Measurements from ENCODE around the gene PTRHD1. TPM values are rescaled to one million over a fixed set of nuclear protein-coding genes. Genes with fewer than 3 reads are reported as not detected.

PTRHD1 gene
- total and polyA plus RNA-seq, 2 of the 8 experiments (the other 6 are each of a cell fraction or from before 2014, with no cell fraction given) = 46.2 to 91.9 TPM

DNA sequence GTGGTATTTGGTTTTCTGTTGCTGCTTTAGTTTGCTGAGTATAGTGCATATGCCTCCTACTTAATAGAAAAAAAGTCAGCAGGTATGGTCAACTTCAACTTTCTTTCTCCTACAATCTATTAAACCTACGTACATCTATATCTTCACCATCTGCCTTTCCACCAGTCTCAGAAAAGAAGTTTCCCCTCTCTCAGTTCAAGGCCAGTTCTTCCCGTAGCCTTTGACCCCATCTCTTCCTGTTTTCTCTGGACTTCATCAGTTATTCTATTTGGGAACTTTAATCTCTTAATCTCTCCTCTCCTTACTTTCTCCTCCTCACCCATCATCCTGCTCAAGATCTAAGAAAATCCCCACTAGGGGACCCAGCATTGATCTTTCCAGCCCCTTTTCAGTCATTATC, 5.7 kb downstream of the PTRHD1 start:
- WGBS, 2 experiments (ENCODE audit: extremely low coverage in 1 of 2, insufficient coverage in 1 of 2, insufficient read length in 1 of 2, insufficient replicate concordance in 2 of 2, low coverage in 1 of 2, low lambda C conversion rate in 2 of 2, missing lambda C conversion rate in 1 of 2) = 82 to 100% methylated on average over 1 to 2 of the region's 2 CpGs
- no peak overlapping the region for H3K27ac ChIP-seq (ENCODE audit: low read depth, low read length)
- DNase-seq (ENCODE audit: low read depth in 1 of 2, low spot score in 2 of 2) (no peak), FAIRE-seq (no peak)
- peaks cover 0 to 5% (median 2%) of the 10 kb centered on the region in 4 experiments; a peak in 3 of 7 replicates for H3K4me1 ChIP-seq (replicated peaks in 1 of 4; ENCODE audit: control insufficient read depth in 3 of 4, insufficient read depth in 4 of 4, low read length in 3 of 4)
- H3K4me2 ChIP-seq (ENCODE audit: insufficient read depth in 1 of 2, low read depth in 2 of 2, low read length in 2 of 2) = no peak overlapping the region
- H2BK20ac ChIP-seq (ENCODE audit: low read length) = no peak overlapping the region
- no peaks in the 10 kb centered on the region for H3K27me3 ChIP-seq (replicated peaks in 1 of 4; ENCODE audit: control insufficient read depth in 3 of 4, extremely low read depth in 1 of 4, insufficient read depth in 3 of 4, low read length in 3 of 4)
- H2BK120ac ChIP-seq (replicated peaks; ENCODE audit: low read depth, low read length) = no peak overlapping the region
- H3K4ac ChIP-seq (replicated peaks; ENCODE audit: insufficient read length, low read depth, low read length) = no peak overlapping the region
- ChIA-PET POLR2A (ENCODE audit: partially characterized antibody) (interaction anchor here (0.8 to 1.4 kb wide), 3 partner anchors 8 to 35 kb away, joined by 3 read pairs; no protein-coding TSS in a partner anchor), CTCF (ENCODE audit: partially characterized antibody) (interaction anchor here (0.9 kb wide), 1 partner anchor 25 kb away, joined by 3 read pairs; no protein-coding TSS in a partner anchor)
- no peak overlapping the region for H4K91ac ChIP-seq (replicated peaks; ENCODE audit: insufficient read length, low read length)
- no peak overlapping the region for H3K56ac ChIP-seq (replicated peaks; ENCODE audit: insufficient read length, low read depth, low read length)
- H3K18ac ChIP-seq (ENCODE audit: extremely low read depth, low read length) = no peak overlapping the region
- no peak overlapping the region for H2BK12ac ChIP-seq (ENCODE audit: low read depth, low read length)
- no peak overlapping the region for H2BK15ac ChIP-seq (ENCODE audit: low read length)
- H3K36me3 ChIP-seq (ENCODE audit: control insufficient read depth in 2 of 4, insufficient read depth in 4 of 4, low read length in 3 of 4) = 0 out of 8 replicates have a peak, but pooled peaks cover 0 to 3% (median 0%) of the 10 kb centered on the region in 4 experiments
- no peak overlapping the region for H4K5ac ChIP-seq (ENCODE audit: insufficient read length, low read depth, low read length)
- no peaks in the 10 kb centered on the region for H3K79me2 ChIP-seq (ENCODE audit: control insufficient read depth in 1 of 2, insufficient read depth in 2 of 2, low read length in 2 of 2)
- no peaks in the 10 kb centered on the region for H3K9me3 ChIP-seq (ENCODE audit: insufficient read depth in 2 of 2, low read depth in 1 of 2, low read length in 1 of 2)
- no peak overlapping the region for H3K4me3 ChIP-seq (ENCODE audit: extremely low read depth in 1 of 4, insufficient read depth in 2 of 4, low read depth in 3 of 4, low read length in 4 of 4)
- H3K14ac ChIP-seq (ENCODE audit: insufficient read length) = no peak overlapping the region
- no peak overlapping the region for H2AK5ac ChIP-seq (ENCODE audit: low read depth, low read length)
- H3K23ac ChIP-seq (ENCODE audit: insufficient read length) = no peak overlapping the region
- no peak overlapping the region for H2BK5ac ChIP-seq (ENCODE audit: low read depth, low read length)
- no peak overlapping the region for H3K9ac ChIP-seq (replicated peaks in 1 of 4; ENCODE audit: extremely low read depth in 1 of 4, low read depth in 3 of 4, low read length in 3 of 4)
- H4K8ac ChIP-seq (ENCODE audit: extremely low read depth, insufficient read depth, low read length) = no peak overlapping the region
- no peaks in the 10 kb centered on the region for H4K20me1 ChIP-seq (replicated peaks in 1 of 2; ENCODE audit: control insufficient read depth in 1 of 2, insufficient read depth in 2 of 2, low read length in 2 of 2)
- no peaks in the 10 kb centered on the region for H3K23me2 ChIP-seq (ENCODE audit: low read depth, low read length)
- no peaks in the 10 kb centered on the region for H3K79me1 ChIP-seq (ENCODE audit: low read depth, low read length)
- H2AFZ ChIP-seq (ENCODE audit: low read length) = no peak overlapping the region
- no peak for TF ChIP-seq RNF2 (IDR thresholded peaks at IDR 0.05; ENCODE audit: borderline replicate concordance, low read depth, low read length, missing control alignments, poor library complexity, severe bottlenecking)
